Measurements from ENCODE around the gene BASP1.

BASP1 gene

GRCh38 chr5:17288570-17288969 is 71.1 kb downstream of the BASP1 start:
- TF ChIP-seq CTCF (IDR thresholded peaks at IDR 0.05; ENCODE audit: poor library complexity, severe bottlenecking), result no peak
- DNase-seq (ENCODE audit: low spot score) (no peak), ATAC-seq (ENCODE audit: low read depth) (no peak)

DNA sequence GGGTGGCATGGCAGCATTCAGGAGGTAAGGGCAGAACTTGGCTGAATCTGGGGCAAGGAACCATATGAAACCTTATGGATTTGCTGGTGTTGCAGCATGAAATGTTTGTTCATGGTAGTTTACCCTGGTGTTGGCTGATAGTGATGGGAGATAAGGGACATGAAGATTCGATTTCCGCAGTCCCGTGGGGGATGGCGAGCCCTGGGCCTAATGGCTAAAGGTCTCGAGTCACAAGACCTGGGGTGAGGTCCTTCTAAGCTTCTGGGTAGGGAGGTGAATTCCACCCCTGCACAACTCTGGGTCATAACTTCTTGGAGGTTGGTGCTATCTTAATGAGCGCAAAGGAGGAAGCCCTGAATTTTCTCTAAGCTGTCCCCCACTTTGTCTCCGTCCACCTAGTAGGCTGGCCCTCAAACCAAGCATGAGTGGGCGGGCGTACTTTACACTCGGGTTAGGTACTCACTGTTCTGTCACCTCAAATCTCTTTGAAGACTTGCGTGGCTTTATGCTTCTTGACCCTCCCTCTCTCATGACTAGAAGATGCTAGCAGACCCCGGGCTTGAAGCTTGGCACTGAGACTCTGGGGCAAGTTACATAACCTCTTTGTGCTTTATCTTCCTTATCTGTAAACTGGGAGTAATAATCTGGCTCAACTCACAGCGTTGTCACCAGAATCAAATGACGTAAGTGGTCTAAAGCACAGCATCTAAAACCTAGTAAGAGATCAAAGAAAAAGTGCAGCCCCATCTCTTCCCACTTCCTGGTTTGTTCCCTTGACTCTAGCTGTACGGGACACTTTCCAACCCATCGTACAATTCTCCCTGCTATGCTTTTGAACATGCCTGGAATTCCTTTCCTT is 72.5 kb downstream of the BASP1 start:
- no peak overlapping the region for H3K4me3 ChIP-seq (ENCODE audit: severe bottlenecking)
- no peaks in the 10 kb centered on the region for H3K4me1 ChIP-seq (ENCODE audit: insufficient read depth, poor library complexity, severe bottlenecking)
- ATAC-seq (ENCODE audit: low read depth) (no peak), DNase-seq (ENCODE audit: low spot score) (no peak)
- TF ChIP-seq CTCF (IDR thresholded peaks at IDR 0.05; ENCODE audit: poor library complexity, severe bottlenecking), result no peak
- H3K9me3 ChIP-seq (ENCODE audit: severe bottlenecking), result no peaks in the 10 kb centered on the region
- H3K36me3 ChIP-seq (ENCODE audit: low read depth), result no peaks in the 10 kb centered on the region
- no peaks in the 10 kb centered on the region for H3K27me3 ChIP-seq (ENCODE audit: insufficient read depth, poor library complexity, severe bottlenecking)
- H3K27ac ChIP-seq (ENCODE audit: poor library complexity, severe bottlenecking), result no peak overlapping the region

More at GRCh38 chr5:17288570-17288969, 71.1 kb downstream of the BASP1 start:
- Histone ChIP-seq H3K27me3 (ENCODE audit: insufficient read depth, poor library complexity, severe bottlenecking) (no peaks in the 10 kb centered on the region), H3K27ac (ENCODE audit: poor library complexity, severe bottlenecking) (no peak overlapping the region), H3K9me3 (ENCODE audit: severe bottlenecking) (no peaks in the 10 kb centered on the region), H3K4me1 (ENCODE audit: insufficient read depth, poor library complexity, severe bottlenecking) (no peaks in the 10 kb centered on the region), H3K4me3 (ENCODE audit: severe bottlenecking) (no peak overlapping the region), H3K36me3 (ENCODE audit: low read depth) (no peaks in the 10 kb centered on the region)

DNA sequence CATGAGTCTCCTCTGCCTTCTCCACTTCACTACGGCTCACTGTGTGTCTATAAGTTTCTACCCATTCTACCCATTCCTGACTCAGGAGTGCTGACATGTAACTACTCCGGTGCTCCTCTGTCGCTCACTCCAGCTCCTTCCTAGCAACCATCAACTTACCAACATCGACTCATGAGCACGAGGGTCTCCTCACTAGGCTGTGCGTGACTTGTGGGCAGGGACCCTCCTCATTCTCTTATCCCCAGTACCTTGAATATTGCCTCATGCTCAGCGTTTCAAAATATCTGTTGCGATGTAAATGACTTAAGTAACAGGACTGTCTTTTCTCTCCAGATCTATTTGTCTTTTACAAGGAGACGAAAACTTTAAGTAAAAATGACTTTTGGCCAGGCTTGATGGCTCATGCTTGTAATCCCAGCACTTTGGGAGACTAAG is 73.1 kb downstream of the BASP1 start:
- TF ChIP-seq CTCF (IDR thresholded peaks at IDR 0.05; ENCODE audit: poor library complexity, severe bottlenecking), result no peak
- DNase-seq (ENCODE audit: low spot score) (no peak), ATAC-seq (ENCODE audit: low read depth) (no peak)
- Histone ChIP-seq H3K36me3 (ENCODE audit: low read depth) (no peaks in the 10 kb centered on the region), H3K4me3 (ENCODE audit: severe bottlenecking) (no peak overlapping the region), H3K9me3 (ENCODE audit: severe bottlenecking) (no peaks in the 10 kb centered on the region), H3K27me3 (ENCODE audit: insufficient read depth, poor library complexity, severe bottlenecking) (no peaks in the 10 kb centered on the region), H3K27ac (ENCODE audit: poor library complexity, severe bottlenecking) (no peak overlapping the region), H3K4me1 (ENCODE audit: insufficient read depth, poor library complexity, severe bottlenecking) (no peaks in the 10 kb centered on the region)

DNA sequence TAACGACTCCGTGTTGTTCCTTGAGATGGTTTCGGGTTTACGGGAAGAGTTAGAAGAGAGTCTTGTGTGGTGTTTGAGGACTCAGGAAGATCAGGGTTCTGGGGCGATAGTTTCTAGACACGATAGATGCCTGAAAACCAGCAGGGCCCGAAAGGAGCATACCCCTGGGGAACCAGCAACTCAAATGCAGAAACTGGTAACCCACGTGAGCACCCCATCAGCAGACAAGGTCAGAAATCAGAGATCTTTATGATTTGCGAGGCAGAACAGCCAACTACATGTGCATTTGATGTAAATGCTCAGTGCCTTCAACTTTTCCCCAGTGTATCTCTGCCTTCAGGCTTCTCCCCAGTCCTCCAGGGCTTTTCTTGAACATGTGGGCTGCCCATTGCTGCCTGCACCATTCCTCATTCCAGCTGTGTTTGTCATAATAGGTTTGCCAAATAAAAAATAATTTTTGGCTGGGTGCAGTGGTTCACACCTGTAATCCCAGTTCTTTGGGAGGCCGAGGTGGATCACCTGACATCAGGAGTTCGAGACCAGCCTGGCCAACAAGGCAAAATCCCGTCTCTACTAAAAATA is 75.1 kb downstream of the BASP1 start:
- TF ChIP-seq CTCF (IDR thresholded peaks at IDR 0.05; ENCODE audit: poor library complexity, severe bottlenecking), result no peak
- Histone ChIP-seq H3K27me3 (ENCODE audit: insufficient read depth, poor library complexity, severe bottlenecking) (no peaks in the 10 kb centered on the region), H3K4me1 (ENCODE audit: insufficient read depth, poor library complexity, severe bottlenecking) (no peaks in the 10 kb centered on the region), H3K9me3 (ENCODE audit: severe bottlenecking) (no peaks in the 10 kb centered on the region), H3K36me3 (ENCODE audit: low read depth) (no peaks in the 10 kb centered on the region), H3K4me3 (ENCODE audit: severe bottlenecking) (no peak overlapping the region), H3K27ac (ENCODE audit: poor library complexity, severe bottlenecking) (no peak overlapping the region)
- no peak for DNase-seq (ENCODE audit: low spot score)
- no peak for ATAC-seq (ENCODE audit: low read depth)
